Upper lobe of right lung (tissue), 1 donor: ENCODE data around the gene SALL4. TPM values are rescaled to one million over a fixed set of nuclear protein-coding genes. Genes with fewer than 3 reads are reported as not detected.

Experiments
- ATAC-seq: fragments of 200-7000 bp; cut with Tn5 transposase; one replicate; pipeline ENCODE4 v1.9.1; 2020; ENCODE audit warnings: mild to moderate bottlenecking, moderate library complexity
- DNase-seq: peaks from one replicate; pipeline ENCODE4 v3.0.0-alpha.2; 2020
- H3K27ac ChIP-seq: fragments of 200-600 bp; one replicate; pipeline ENCODE4 v1.8.0; 2022
- H3K27me3 ChIP-seq: fragments of 200-600 bp; one replicate; pipeline ENCODE4 v1.8.0; 2022; ENCODE audit warnings: mild to moderate bottlenecking
- H3K36me3 ChIP-seq: fragments of 200-600 bp; one replicate; pipeline ENCODE4 v1.8.0; 2022
- H3K4me1 ChIP-seq: fragments of 200-600 bp; one replicate; pipeline ENCODE4 v1.8.0; 2022
- H3K4me3 ChIP-seq: fragments of 200-600 bp; one replicate; pipeline ENCODE4 v1.8.0; 2022; ENCODE audit warnings: mild to moderate bottlenecking
- H3K9me3 ChIP-seq: fragments of 200-600 bp; one replicate; pipeline ENCODE4 v1.8.0; 2022
- intact Hi-C: fragments of 100-400 bp; cut with DNase I; formaldehyde crosslinking; loops from one replicate; pipeline ENCODE4 v1.11.0; 2022
- total RNA-seq: library from RNA; stranded (reverse); fragmentation: NEBNext Ultra II Directional; extraction: Animal tissue kit (Norgen Biotek cat#: 25700); gene quantifications from one replicate; pipeline ENCODE4 v1.2.1, GENCODE V29; 2021
- TF ChIP-seq, protein P1 (sequence below): fragments of 200-600 bp; IDR thresholded peaks from one replicate; pipeline ENCODE4 v1.8.0; 2022; ENCODE audit warnings: antibody characterized with exemption
- donor health status: DM: no; HTN: yes; CAD: no; lungs with severe emphysema.

Gene SALL4
- total RNA-seq, 1 donor from 2014 or later, result 0.43 TPM

DNA sequence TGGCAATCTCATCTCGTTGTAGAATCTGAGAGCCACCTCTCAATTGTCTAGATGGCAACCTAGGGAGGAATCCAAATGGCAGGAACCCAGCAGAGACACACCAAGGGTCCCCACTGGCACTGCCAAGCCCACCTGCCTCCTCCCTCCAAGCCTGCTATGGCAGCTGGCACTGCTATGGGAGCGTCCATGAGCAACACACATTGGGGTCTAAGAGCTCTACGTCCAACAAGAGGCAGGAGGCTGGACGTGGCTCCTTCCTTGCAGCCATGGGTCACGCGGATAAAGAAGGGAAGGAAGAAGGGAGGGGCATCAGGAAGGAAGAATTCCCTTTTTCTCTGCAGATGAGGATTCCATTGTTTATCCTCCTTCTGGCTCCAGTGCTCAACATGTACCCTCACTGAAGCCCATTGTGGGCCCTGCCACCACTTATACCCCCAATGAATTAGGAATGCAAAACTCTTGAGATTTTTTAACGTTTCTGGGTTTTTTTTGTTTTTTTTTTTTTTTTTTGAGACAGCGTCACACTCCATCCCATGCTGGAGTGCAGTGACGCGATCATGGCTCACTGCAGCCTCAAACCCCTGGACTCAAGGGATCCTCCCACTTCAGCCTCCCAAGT is 51.4 kb downstream of the SALL4 start:
- Histone ChIP-seq H3K27me3 (no peaks in the 10 kb centered on the region), H3K36me3 (no peaks in the 10 kb centered on the region), H3K27ac (peak overlapping the region; percentile 49), H3K4me1 (peaks cover 20% of the 10 kb centered on the region), H3K4me3 (no peak overlapping the region), H3K9me3 (no peaks in the 10 kb centered on the region)
- DNase-seq (no peak), ATAC-seq (no peak)
- TF ChIP-seq, protein P1, sequence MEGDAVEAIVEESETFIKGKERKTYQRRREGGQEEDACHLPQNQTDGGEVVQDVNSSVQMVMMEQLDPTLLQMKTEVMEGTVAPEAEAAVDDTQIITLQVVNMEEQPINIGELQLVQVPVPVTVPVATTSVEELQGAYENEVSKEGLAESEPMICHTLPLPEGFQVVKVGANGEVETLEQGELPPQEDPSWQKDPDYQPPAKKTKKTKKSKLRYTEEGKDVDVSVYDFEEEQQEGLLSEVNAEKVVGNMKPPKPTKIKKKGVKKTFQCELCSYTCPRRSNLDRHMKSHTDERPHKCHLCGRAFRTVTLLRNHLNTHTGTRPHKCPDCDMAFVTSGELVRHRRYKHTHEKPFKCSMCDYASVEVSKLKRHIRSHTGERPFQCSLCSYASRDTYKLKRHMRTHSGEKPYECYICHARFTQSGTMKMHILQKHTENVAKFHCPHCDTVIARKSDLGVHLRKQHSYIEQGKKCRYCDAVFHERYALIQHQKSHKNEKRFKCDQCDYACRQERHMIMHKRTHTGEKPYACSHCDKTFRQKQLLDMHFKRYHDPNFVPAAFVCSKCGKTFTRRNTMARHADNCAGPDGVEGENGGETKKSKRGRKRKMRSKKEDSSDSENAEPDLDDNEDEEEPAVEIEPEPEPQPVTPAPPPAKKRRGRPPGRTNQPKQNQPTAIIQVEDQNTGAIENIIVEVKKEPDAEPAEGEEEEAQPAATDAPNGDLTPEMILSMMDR, result no peak
- intact Hi-C loops, result no loop called here

DNA sequence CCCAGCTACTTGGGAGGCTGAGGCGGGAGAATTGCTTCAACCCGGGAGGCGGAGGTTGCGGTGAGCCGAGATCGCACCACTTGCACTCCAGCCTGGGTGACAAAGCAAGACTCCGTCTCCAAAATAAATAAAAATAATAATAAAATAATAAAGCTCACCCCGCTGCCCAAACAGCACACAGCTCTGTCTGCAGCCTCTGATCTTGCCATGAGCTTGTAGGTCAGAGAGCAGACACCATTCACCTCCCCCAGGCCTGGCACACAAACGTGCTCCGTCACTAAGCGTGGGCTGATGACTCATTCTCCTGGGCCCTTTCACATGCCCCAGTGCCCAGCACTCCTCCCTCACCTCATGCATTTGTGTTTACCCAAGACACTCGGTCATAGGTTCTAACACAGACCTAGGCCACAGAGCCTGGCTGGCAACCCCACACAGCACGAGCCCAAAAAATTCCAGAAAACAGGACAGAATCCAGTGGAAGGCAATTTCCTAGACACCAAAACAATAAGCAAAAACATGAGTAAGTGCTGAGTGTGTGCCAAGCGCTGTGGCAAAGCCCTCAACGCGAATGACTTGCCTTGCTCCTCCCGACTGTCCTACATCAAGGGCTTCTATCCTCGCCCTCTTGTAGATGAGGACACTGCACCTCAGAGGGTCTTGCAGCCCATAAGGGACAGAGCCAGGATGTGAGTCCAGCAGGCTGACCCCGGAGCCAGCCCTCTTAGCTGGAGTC is 52.1 kb downstream of the SALL4 start:
- no peak overlapping the region for H3K4me3 ChIP-seq
- peaks cover 20% of the 10 kb centered on the region for H3K4me1 ChIP-seq
- intact Hi-C loops, result no loop called here
- H3K36me3 ChIP-seq, result no peaks in the 10 kb centered on the region
- no peaks in the 10 kb centered on the region for H3K27me3 ChIP-seq
- TF ChIP-seq, protein P1, result no peak
- ATAC-seq (peak; percentile 96), DNase-seq (peak; percentile 85)
- peak overlapping the region; percentile 49 for H3K27ac ChIP-seq
- no peaks in the 10 kb centered on the region for H3K9me3 ChIP-seq

DNA sequence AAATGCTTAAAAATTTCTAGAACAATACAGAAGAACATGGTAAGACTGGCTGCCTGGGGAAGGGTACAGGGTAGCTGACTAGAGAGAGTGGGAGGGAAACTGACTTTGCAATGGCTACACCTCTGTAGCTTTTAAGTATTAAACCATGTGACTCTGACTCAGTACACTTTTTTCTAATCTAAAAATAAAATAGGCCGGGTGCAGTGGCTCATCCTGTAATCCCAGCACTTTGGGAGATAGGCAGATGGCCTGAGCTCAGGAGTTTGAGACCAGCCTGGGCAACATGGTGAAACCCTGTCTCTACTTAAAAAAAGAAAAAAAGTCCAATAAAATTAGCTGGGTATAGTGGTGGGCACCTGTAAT is 52.7 kb downstream of the SALL4 start:
- H3K4me1 ChIP-seq, result peaks cover 20% of the 10 kb centered on the region
- ATAC-seq, result peak; percentile 26

DNA sequence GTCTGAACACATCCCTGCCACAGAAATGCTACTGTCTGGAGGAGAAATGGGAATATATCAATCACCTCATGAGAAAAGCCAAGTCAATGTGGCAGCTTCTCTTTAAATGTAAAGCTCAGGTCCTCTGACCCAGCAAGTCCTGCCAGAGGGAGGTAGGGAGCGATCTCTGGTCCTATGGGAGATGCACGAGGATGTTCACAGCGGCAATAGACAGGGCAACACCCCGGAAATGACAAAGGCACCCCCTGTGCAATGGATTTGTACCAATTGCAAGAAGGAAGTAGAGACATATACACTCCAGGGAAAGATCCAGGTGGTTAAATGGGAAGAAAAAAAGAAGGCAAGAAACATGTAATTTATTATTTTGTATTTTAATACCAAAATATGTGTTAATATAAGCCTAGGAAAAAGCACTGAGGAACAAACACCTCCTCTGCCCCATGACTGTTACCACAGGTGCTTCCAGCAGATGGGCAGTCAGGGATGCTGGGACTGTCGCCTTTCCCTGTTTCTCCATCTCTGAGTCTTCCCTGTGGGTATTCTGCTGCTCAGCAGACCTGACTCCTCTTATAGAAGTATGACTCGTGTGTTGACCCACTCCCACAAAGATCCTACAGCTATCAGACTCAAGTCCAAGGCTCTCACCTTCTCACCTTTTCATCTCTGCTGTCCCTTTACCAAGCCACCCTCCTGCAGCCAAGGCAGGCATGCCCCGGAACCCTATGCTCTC is 55.0 kb downstream of the SALL4 start:
- H3K36me3 ChIP-seq, result no peaks in the 10 kb centered on the region
- peaks cover 28% of the 10 kb centered on the region for H3K4me1 ChIP-seq
- intact Hi-C loops, result no loop called here
- H3K27me3 ChIP-seq, result no peaks in the 10 kb centered on the region
- H3K27ac ChIP-seq, result no peak overlapping the region
- H3K9me3 ChIP-seq, result no peaks in the 10 kb centered on the region
- TF ChIP-seq, protein P1, result no peak
- ATAC-seq, result no peak
- H3K4me3 ChIP-seq, result no peak overlapping the region
- DNase-seq, result no peak

More for the DNA sequence above, 52.7 kb downstream of the SALL4 start:
- no peak overlapping the region for H3K4me3 ChIP-seq
- no peaks in the 10 kb centered on the region for H3K9me3 ChIP-seq
- TF ChIP-seq, protein P1, result no peak
- no peaks in the 10 kb centered on the region for H3K36me3 ChIP-seq
- no peak for DNase-seq
- intact Hi-C loops, result no loop called here
- H3K27ac ChIP-seq, result no peak overlapping the region
- H3K27me3 ChIP-seq, result no peaks in the 10 kb centered on the region

DNA sequence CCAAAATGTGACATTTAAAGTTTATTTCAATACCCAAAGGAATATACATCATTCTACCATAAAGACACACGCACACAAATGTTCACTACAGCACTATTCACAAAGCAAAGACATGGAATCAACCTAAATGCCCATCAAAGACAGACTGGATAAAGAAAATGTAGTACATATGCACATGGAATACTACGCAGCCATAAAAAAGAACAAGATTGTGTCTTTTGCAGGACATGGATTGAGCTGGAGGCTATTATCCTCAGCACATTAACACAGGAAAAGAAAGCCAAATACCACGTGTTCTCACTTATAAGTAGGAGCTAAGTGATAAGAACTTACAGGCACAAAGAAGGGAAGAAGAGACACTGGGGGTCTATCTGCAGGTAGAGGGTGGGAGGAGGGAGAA is 56.5 kb downstream of the SALL4 start:
- intact Hi-C loops, result no loop called here
- TF ChIP-seq, protein P1, result no peak
- Histone ChIP-seq H3K9me3 (no peaks in the 10 kb centered on the region), H3K4me3 (no peak overlapping the region), H3K36me3 (no peaks in the 10 kb centered on the region), H3K27me3 (no peaks in the 10 kb centered on the region), H3K27ac (no peak overlapping the region), H3K4me1 (peaks cover 29% of the 10 kb centered on the region)
- ATAC-seq, result no peak
- no peak for DNase-seq
